Measurements from ENCODE around the gene PSMB9.

PSMB9 gene

DNA sequence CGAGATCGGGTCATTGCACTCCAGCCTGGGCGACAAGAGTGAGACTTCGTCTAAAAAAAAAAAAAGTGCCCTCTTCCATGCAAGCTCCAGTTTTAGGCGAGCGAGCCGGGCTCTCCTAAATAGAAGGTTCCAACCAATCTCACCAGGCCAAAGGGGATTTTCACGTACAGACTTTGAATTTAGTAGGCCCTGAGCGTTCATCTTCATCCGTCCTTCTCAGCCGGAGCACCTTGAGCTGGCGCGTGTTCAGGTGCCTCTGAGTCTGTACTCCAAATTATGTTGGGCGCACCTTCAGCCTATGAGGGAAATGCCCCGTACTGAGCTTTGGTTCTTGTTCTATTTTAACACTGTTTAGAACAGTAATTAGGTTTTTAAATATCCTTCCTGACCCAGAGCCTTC lies 14.6 kb upstream of the PSMB9 start:
- DNase-seq (ENCODE audit: low read depth), result no peak

DNA sequence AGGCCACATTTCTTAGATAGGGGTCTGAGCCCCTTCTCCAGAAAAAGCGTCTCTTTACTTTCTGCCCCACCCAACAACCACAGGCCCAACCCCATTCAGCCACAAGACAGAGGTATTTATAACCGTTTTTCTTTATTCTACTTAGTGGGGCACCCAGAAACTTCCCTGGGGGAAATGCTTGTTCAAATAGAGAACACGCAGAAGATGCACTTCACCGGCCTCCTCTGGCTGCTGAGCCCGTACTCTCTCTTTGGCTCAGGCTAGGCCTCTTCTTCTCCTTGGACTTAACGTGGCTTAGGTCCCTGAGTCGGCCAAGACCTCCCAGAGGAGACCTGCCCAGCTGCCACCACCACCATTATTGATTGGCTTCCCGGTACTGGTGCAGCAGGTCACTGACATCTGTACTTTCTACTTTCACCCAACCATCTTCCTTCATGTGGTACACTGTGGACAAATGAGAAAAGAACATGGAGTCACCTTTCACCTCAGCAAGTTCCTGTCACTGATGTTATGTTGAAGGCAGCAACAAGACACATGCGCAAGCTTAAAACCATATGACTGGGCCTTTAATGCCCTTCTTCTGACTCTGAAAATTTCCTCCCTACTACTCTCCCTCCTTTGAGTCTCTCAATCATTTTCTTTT lies 13.3 kb upstream of the PSMB9 start:
- DNase-seq (ENCODE audit: low read depth), result no peak

DNA sequence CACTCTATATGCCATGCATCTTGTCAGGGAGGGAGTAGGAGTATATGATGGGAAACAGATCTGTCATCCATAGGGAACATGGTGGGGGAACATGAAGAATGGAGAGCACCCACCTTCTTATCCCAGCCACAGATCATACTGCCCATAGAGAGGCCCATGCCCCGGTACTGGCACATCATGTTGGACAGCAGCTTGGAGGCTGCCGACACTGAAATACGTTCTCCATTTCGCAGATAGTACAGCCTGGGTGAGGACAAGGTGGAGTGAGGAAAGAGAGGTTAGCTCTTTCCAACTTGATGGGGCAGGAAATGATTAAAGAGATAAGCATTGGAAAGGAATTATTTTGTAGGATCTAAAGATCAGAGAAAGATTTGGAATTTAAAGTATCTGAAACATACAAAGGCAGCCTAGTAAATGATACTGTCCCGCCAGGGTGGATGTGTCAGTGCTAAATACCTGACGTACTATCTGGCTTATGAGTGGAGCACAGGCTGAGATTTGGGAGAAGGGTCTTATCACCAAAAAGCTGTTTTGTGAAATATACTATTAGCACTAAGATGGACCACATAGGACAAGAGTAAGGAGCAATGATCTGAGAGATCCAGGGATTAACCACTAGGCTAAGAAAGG lies 11.9 kb upstream of the PSMB9 start:
- no peak for DNase-seq (ENCODE audit: low read depth)

DNA sequence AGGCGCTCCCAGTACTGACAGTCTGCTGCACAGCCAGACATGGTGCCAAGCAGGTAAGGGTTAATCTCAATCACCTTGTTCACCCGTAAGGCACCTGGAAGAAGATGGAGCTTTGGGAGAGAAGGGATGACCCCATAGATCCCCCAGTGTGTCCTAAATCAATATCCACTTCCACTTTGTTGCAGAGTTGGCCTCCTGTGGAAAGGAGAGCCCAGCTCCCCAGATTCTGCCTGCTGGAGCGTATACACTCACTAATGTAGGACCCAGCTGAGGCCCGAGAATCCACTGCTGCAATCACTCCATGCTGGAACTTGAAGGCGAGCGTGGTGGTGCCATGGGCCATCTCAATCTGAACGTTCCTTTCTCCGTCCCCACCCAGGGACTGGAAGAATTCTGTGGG lies 11.3 kb upstream of the PSMB9 start:
- DNase-seq (ENCODE audit: low read depth), result no peak

DNA sequence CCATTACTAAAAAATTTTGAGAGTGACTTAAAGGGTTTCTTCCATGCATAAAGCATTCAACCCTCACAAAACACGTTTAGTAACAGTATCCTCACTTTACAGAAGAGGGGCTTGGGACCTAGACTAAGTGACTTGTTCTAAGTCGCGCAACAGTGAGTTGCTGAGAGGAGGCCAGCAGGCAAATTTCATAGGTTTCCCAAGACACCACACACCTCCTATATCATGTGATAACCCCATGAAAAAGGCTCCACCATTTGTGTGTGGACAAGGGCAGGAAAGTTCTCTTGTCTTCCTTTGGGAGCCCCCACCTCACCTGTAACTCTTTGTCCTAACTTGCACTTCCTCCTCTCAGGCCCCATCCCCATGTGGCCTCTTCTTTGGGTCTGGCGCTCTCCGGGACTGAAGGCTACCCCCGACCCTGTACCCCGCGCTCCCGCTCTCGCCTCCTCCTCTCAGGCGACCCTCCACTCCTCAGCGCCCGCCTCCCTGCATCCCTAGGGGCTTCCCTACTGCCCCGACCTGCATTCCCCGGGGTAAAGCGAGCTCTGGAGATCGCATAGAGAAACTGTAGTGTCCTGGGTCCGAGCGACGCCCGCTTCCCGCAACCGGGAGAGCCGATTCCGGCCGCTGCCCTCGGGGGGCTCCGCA lies 10.5 kb upstream of the PSMB9 start:
- DNase-seq (ENCODE audit: low read depth), result no peak

DNA sequence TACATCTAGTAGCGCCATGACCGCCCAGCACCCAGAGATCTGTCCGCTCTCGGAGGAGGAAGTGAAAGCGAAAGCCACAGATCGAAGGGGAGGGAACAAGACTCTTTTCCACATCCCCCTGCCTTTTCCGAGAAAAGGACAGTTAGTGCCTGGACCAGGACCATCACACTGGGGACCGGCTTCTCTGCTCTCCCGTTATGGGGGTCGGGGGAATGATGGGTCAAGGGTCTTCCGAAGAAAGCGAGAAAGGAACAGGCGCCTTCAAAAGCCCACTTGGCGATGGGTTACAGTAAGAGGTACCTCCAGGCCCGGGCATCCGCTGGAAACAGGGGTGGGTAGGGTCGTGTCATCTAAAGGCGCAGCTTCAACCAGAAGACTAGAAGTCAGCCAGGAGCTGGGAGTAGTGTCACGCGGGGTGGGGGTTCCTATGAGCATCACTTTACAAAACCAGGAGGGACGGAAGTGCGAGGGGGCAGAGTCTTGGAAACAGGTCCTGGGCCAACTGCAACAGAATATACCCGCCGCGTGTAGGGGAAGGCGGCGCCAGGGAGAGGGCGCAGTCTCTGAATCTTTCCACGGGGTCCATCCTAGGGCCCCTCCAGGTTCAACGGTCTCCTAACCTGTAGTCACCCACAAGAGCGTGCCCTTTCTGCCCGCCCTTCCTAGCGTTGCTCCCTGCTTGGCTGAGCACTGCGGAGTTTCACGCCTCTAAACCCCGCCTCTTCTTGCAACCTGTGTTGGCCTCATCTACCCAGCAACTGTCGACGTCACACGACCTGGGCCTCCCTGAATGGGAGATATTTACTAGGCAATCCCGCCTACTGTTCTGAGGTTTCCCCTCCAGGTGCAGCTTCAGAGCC lies 9.8 kb upstream of the PSMB9 start, which contains the start of gene PSMB8:
Gene PSMB8, minus strand, starts transcription at position 69 of the 860 bp plus-strand sequence. Its CDS starts 51 bp downstream, at position 18.
- peak; percentile 95 for DNase-seq (ENCODE audit: low read depth)

DNA sequence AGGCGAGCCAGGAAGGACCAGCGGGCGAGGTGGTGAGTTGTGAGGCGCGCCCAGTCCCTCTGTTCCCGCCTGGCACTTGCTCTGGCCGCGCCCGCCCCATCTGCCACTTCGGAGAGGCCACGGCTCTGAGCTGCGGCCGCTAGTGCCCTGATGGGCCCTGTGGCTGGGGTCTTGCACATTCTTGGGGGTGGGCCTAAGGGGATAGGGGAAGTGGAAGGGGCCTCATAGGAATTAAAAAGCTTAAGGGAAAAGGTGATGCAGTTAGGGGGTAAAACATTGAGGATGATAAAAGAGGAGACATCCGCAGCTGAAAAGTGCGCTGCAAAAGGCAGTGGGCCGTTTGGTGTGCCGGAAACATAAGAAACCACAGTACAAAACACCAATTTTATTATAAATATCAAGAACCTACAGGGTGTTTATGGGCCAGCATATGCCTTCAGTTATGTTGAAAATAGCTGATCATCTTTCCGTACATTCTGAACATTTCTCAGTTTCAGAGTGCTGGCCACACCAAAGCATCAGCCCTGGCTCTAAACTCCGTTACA lies 9.1 kb upstream of the PSMB9 start:
- no peak for DNase-seq (ENCODE audit: low read depth)

DNA sequence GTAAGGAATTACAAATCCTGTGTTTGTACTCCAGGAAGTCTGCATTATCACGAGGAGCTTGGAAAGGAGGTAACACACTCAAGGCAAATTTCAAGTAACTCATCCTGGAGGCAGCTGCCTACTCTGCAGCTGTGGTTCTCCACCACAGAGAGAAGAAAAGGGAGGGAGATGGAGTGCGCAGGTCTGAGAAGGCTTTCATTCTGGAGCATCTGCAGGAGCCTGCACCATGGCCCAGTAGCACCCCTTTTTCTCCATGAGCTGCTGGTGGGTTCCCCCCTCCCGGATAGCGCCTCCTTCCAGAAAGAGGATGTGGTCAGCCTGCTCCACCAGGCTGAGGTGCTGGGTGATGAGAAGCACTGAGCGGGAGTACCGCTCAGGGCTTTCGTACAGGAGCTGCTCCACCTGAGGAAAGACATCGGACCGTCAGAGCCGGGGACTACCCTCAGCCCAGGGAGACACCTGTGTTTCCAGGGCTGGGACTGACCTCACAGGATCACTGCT lies 8.6 kb upstream of the PSMB9 start:
- DNase-seq (ENCODE audit: low read depth), result no peak

DNA sequence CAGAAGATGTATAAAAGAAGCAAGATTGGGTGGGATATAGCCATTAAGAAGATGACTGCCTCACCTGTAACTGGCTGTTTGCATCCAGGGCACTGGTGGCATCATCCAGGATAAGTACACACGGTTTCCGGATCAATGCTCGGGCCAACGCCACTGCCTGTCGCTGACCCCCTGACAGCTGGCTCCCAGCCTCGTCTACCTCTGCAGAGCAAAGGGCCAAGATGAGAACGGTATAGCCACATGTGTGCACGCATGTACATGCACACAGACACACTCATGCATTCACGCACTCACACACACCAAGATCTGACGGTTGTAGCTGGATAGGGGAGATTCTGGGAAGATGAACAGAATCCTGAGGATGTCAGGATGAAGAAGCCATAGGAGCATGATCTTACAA lies 7.0 kb upstream of the PSMB9 start:
- DNase-seq (ENCODE audit: low read depth), result no peak

DNA sequence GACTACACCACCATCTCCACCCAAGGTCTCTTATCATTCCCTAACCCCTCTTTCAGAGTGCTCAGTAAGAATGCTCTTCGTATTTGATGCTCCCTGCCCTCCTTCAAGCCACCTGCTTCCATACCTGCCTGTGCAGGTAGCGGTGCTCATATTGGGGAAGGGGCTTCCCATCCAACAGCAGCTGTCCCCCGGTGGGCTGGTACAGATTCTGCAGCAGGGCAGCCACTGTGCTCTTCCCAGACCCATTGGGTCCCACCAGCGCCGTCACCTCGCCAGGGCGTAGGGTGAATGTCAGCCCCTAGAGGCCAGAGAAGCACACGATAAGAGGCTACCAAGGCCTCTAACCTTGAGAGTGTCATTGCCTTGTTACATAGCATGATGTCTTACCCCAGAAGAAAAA lies 6.2 kb upstream of the PSMB9 start:
- DNase-seq (ENCODE audit: low read depth), result no peak

DNA sequence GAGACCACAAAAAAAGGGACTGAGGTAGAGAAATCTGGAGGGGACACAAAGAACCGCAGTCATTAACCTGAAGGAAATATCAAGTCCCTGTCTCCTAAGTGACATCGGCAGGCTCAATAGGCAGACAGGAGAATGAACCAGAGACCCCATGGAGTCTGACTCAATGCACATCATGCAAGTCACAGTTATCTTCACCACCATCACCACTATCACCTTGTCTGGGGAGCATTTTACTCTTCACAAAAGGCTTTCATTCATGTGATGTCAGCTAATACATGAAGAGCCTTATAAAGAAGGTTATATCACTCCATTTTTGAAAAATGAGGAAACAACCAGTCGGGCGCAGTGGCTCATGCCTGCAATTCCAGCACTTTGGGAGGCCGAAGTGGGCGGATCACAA lies 4.9 kb upstream of the PSMB9 start:
- no peak for DNase-seq (ENCODE audit: low read depth)

DNA sequence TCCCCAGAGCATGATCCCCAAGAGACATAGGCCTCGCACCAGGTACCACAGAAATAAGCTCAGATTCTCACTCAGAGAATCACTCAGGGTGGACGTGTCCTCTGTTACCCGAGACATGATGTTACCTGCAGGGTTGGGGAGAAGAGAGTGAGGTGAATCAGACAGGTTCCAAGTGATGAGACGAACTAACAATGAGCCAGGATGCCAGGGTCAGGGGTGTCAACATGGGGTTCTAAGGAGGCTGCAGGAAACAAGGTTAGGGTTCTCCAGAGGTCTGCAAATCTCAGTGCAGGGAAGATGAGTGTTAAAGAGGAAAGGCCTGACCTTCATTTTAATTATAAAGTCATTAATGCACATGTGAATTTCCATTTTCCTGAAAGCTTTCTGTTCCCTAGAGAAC lies 3.0 kb upstream of the PSMB9 start:
- no peak for DNase-seq (ENCODE audit: low read depth)

DNA sequence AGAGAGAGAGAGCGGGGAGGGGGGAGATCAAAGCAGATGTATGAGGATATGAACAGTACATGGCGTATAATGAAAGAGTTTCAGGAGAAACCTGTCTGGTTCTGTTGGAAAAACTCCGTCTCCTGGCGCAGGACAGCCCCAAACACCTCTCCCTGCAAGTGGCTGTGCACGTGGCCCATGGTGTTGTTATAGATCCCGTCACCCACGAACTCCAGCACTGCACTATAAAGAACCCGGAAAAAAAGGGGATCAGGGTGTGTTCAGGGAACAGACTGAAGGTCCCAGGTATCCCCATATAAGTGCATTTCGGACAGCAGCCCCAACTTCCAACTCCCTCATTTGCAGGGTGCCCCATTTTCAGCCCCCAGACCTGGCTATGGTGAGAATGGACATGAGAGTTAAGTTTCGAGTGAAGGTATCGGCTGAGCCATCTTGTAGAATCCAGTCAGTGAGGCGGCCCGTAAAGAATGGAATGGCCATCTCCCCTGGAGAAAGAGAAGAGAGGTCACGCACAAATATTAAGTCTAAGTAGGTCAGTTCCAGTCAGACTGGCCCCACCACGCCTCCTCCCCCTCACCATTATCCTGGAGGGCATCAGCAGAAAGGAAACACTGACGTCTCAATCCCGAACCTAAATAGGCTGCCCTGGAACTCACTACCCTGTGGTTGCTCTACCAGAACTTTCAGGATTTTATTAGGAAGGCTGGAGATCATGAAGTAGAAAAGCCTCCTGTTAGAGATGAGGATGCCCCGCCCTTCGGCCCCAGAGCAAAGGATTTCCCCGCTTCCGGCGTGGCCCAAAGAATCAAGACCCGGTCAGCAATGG lies 1.8 kb upstream of the PSMB9 start:
- DNase-seq (ENCODE audit: low read depth), result no peak

DNA sequence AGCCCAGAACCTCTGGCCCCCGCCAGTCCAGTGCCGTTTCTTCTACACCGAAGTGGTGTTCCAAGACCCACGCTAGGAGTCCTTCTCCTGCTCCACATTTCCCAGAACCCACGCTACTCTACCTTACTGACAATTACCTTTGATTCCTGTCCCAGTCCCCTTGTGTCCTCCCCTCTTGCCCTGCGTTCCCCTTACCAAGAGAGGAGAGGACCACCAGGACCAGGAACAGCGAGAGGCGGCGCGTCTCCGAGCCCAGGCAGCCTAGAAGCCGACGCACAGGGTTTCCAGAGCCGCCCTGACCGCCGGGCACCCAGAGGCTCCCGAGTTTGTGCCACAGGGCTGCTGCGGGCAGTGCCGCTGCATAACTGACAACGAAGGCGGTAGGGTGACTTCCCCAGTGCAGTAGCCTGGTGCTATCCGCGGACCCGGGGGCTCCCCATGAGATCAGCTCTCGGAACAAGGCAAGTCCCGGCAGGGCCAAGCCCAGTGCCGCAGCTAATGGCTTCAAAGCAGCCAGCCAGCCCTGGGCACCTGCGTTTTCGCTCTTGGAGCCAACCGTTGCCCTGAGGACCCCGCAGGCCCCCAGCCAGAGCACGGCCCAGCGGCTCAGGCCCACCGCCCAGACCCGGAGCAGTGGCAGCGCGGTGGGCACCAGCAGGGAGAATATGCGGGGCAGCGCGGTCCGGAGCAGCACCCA lies 1.0 kb upstream of the PSMB9 start:
- DNase-seq (ENCODE audit: low read depth), result no peak

DNA sequence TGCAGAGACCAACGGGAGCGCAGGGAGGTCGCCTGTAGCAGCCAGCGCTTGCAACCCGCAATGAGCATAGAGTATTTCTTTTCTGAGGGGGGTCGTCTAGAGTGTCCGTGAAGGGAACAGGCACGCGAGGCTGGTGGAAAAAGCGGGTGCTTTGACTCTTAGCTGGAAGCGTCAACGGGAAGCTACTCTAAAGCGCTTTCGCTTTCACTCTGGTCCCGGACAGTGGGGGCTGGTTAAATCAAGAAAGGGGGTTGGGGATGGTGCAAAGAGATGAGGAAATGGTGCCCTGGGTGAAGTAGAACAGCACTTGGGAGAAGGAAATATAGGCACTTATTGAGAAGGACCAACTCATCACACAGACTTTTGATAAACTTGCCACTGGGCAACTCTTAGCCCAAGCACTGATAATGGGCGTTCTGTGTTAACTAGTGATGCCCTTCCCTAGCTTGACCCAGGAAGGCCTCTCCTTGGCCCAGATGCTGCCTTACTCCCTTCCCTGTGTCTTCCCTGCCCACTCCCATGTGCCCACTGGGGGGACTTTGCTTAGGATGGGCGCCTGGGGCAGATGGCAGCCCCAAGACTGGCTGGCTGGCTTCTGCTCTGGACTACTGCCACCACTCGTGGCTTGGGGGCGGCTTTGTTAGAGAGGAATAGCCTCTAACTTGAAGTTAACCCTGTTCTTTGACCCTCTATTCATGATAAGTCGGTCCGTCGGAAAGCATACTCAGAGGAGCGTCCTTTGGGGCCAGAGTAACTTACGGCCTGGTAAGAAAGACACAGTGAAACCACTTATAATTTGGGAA lies 585 bp downstream of the PSMB9 start:
- no peak for DNase-seq (ENCODE audit: low read depth)

DNA sequence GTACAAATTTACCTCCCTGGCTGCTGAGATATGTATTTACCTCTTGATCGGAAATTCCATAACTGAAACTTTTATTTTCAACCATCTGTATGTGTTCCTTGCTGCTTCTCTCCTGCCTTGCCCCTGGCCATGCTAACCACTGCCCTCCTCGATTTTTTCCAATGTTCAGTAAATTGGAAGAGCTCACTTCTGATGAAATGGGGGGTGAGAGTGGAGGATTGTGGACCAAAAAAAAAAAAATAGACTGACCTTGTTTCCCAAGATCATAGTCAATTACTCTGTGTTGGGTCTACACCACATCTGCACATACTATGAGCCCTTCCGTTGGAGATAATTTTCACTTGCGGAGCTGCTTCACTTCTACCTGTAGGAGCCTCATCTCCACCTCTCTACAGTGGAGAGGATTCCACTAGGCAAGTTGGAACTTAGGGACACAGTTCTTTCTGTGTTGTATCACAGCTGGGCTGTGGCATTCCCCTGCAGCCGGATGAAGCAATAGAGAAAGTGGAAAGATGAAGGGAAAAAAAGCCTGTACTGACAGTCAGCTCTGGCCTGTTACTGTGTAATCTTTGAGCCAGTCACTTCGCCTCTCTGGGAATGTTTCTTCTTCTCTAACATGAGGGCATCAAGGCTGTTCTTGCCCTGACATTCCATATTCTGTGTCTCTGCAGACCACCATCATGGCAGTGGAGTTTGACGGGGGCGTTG lies 1.6 kb downstream of the PSMB9 start:
- DNase-seq (ENCODE audit: low read depth), result no peak

DNA sequence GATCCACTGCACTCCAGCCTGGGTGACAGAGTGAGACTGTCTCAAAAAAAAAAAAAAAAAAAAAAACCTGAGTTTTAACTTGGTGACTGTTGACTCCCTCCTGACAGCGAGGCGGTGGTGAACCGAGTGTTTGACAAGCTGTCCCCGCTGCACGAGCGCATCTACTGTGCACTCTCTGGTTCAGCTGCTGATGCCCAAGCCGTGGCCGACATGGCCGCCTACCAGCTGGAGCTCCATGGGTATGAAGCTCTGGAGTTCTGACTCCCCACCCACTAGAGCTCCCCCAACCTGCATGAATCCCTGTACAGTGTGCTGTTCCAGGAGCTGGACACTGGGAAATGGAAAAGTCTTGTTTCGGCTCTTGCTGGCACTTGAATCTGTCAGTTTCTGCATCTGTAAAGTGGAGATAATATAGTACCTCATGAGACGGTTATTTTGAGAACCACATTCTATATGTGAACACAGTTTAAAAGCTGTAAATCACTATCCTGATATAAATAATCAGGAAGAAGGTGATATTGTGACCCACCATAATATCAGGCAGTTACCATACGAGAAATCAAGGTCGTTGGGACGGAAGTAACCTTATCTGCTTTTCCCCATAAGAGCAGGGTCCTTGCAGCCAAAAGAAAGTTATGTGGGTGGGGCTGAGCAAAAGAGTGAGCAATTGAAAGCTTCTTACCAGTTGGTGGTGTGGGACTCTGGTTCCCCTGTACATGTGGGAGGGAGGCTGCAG lies 3.3 kb downstream of the PSMB9 start:
- DNase-seq (ENCODE audit: low read depth), result no peak

DNA sequence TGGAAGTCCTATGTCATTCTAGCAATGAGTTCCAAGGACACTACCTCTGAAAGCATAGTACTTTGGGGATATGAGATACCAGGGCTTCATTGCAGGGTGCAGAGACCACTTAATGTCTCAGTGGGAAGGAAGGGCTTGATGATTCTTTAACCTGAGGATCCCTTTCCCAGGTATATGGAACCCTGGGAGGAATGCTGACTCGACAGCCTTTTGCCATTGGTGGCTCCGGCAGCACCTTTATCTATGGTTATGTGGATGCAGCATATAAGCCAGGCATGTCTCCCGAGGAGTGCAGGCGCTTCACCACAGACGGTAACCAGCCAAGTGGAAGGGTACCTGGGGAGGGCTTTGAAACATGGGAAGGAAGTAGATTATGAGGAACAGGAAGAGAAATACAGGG lies 4.2 kb downstream of the PSMB9 start:
- no peak for DNase-seq (ENCODE audit: low read depth)
